Vagina (tissue), 2 donors: ENCODE data around the gene BAG1.

Experiments used
- CTCF ChIP-seq, 3 experiments: fragments of 450-650 bp in 2 of 3; fragments of 200-600 bp in 1 of 3; sonication (generic) in 1 of 3; IDR thresholded peaks; one replicate each; pipeline ENCODE4 v1.5.1; 2017 to 2019; ENCODE audit warnings: antibody characterized with exemption in 3 of 3, mild to moderate bottlenecking in 2 of 3, moderate library complexity in 2 of 3
- POLR2A ChIP-seq, 2 donors: fragments of 450-650 bp; IDR thresholded peaks; one replicate each; pipeline ENCODE4 v1.6.1; 2017; ENCODE audit warnings: antibody characterized with exemption in 2 of 2, mild to moderate bottlenecking in 2 of 2, moderate library complexity in 2 of 2

- TF ChIP-seq CTCF (IDR thresholded peaks at IDR 0.05), result no peak
- TF ChIP-seq POLR2A (IDR thresholded peaks at IDR 0.05), result no peak
Measured at GRCh38 chr9:33210006-33210715, 54.3 kb downstream of the BAG1 start.
